ENCODE data around the gene WIZ.
"Not testable (repeated sequence)": the region's sequence is repeated elsewhere in the genome, so short reads cannot be mapped to it uniquely, and the experiment has no call there.

WIZ gene

GRCh38 chr19:15449620-15450527 is at the start of gene WIZ:
WIZ (minus strand) TSS chr19:15449956; CDS start chr19:15448307, 1,649 bp downstream.
- peak; percentile 73 for DNase-seq (ENCODE audit: low read depth)

- no peak for DNase-seq (ENCODE audit: low read depth)
Measured at GRCh38 chr19:15498910-15499309, 49.2 kb upstream of the WIZ start.

GRCh38 chr19:15498156-15498858 is 48.6 kb upstream of the WIZ start:
- DNase-seq (ENCODE audit: low read depth), result no peak

- no peak for DNase-seq (ENCODE audit: low read depth)
Measured at GRCh38 chr19:15495151-15495550, 45.4 kb upstream of the WIZ start.

- no peak for DNase-seq (ENCODE audit: low read depth)
Measured at GRCh38 chr19:15488489-15489226, 38.9 kb upstream of the WIZ start.

- DNase-seq (ENCODE audit: low read depth), result no peak
Measured at GRCh38 chr19:15487038-15487437, 37.3 kb upstream of the WIZ start.

- DNase-seq (ENCODE audit: low read depth), result not testable (repeated sequence)
Measured at GRCh38 chr19:15485768-15486167, 36.0 kb upstream of the WIZ start.

GRCh38 chr19:15480996-15481395 is 31.2 kb upstream of the WIZ start:
- DNase-seq (ENCODE audit: low read depth), result not testable (repeated sequence)

GRCh38 chr19:15479391-15480345 is 29.9 kb upstream of the WIZ start, which contains the start of gene PGLYRP2:
PGLYRP2 (minus strand) TSS chr19:15479501; CDS start chr19:15479371, 130 bp downstream.
- no peak for DNase-seq (ENCODE audit: low read depth)

- DNase-seq (ENCODE audit: low read depth), result no peak
Measured at GRCh38 chr19:15476325-15476724, 26.6 kb upstream of the WIZ start.

- no peak for DNase-seq (ENCODE audit: low read depth)
Measured at GRCh38 chr19:15475611-15476010, 25.9 kb upstream of the WIZ start.

GRCh38 chr19:15475169-15475568 is 25.4 kb upstream of the WIZ start:
- DNase-seq (ENCODE audit: low read depth), result no peak

GRCh38 chr19:15473821-15474220 is 24.1 kb upstream of the WIZ start:
- DNase-seq (ENCODE audit: low read depth), result not testable (repeated sequence)

GRCh38 chr19:15471639-15472101 is 21.9 kb upstream of the WIZ start:
- no peak for DNase-seq (ENCODE audit: low read depth)

- DNase-seq (ENCODE audit: low read depth), result no peak
Measured at GRCh38 chr19:15469513-15470297, 19.9 kb upstream of the WIZ start.

- no peak for DNase-seq (ENCODE audit: low read depth)
Measured at GRCh38 chr19:15468675-15469512, 19.1 kb upstream of the WIZ start.

GRCh38 chr19:15467734-15468214 is 18.0 kb upstream of the WIZ start:
- no peak for DNase-seq (ENCODE audit: low read depth)

GRCh38 chr19:15466851-15467733 is 17.3 kb upstream of the WIZ start:
- DNase-seq (ENCODE audit: low read depth), result no peak

All from stimulated activated CD8-positive, alpha-beta memory T cell treated with anti-CD3 and anti-CD28 coated beads, Interleukin-15, amount 100 ng/mL, for 1 hour (primary cell).